T-helper 22 cell (primary cell): ENCODE results near the gene RAB40B.
"Not testable (repeated sequence)": the region's sequence is repeated elsewhere in the genome, so short reads cannot be mapped to it uniquely, and the experiment has no call there.

Experiments used
- DNase-seq: peaks from one replicate; pipeline ENCODE4 v3.0.0-alpha.2; 2020; ENCODE audit warnings: low read depth

RAB40B gene

DNA sequence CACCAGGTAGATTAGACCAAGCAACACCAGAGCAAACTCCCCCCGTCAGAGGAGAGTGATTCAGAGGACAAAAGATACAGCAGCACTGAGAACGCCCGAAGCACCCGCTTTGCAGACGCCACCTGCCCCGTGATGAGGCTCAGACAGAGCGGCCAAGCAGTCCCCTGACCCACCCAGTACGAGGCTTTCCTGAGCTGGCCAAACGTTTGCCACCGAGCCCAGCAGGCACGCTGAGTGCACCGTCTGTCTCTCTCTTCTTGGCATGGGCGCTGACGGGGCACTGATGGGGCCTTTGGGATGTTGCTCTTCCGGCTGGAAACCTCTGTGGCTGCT is 30.9 kb downstream of the RAB40B start:
- DNase-seq: no peak

DNA sequence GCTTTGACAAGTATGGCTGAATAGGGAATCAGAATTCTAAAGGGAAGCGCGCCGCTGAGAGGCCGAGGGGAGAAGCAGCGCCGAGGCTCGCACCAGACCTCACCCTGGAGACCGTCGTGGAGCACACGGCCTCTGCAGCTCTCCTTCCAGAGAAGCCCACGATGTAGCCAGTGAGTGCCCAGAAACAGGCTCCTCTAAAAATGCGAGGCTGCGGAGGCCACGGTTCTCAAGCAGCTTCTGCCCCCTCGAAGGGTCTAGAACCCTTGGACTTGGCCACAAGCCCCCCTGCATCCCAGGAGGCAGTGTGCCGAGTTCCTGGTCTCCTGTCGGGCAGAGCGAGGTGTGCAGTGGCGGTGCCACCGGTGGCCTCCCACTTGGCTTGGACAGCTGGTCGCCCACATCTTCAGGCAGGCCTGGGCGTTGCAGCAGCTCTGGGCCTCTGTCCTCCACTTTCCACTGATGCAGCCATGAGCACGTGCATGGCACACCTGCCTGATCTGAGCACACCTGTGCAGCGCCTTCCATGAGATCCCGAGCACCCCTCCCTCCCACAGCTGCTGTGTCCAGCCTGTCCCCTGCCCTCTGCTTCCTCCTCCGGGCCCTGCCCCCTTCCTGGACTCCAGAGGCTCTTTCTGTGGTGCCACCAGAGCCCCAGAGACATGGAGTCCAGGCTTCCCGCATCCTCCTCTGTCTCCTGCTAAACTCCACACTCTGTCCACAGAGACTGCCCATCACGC is 31.4 kb downstream of the RAB40B start:
- DNase-seq: no peak

DNA sequence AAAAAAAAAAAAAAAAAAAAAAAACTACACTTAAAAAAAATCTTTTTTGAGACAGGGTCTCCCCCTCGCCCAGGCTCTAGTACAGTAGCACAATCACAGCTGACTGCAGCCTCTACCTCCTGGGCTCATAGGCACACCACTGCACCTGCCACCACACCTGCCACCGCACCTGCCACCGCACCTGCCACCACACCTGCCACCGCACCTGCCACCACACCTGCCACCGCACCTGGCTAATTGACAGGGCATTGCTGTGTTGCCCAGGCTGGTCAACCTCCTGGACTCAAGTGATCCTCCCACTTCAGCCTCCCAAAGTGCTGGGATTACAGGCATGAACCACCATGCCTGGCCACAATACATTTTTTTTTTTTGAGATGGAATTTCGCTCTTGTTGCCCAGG is 32.6 kb downstream of the RAB40B start:
- no peak for DNase-seq

DNA sequence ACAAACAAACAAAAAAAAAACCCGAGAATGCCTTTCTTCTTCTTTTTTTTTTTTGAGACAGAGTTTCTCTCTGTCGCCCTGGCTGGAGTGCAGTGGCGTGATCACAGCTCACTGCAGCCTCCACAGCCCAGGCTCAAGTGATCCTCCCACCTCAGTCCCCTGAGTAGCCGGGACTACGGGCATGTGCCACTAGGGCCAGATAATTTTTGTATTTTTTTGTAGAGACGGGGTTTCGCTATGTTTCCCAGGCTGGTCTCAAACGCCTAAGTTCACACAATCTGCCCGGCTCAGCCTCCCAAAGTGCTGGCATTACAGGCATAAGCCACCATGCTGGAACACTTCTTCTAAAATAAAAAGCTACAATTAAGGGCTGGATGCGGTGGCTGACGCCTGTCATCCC is 33.3 kb downstream of the RAB40B start:
- no peak for DNase-seq

DNA sequence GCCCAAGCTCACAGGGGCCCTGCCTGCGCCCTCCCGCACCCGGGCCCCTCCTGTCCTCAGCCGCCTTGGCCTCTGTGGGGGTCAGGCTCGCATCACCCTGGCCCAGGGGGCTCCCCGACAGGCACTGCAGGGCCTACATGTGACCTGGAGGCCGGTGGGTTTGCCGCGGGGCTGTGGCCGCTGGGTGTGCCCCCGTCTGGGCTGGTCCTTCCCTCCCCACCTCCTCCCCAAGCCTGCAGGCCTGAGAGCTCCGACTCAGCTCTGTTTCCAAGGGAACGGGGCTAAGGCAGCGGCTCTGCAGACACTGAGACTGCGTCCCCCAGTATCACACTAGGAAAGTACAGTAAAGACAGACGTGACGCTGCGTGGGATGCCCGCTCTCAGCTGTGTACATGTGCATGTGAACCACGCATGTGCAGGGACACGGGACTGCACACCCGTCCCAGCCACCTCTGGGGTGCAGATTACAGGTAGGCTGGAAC is 33.8 kb downstream of the RAB40B start:
- DNase-seq: no peak

DNA sequence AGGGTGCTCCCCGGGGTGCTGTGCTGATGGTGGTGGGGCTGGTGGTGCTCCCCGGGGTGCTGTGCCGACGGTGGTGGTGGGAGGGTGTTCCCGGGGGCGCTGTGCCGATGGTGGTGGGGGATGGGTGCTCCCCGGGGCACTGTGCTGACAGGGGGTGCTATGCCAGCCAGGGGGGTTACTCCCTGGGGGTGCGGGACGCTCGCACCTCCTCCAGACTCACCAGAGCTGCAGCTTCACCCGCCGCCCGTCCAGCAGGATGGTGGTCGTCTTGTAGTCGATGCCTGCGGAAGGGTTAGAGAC is 34.3 kb downstream of the RAB40B start:
- no peak for DNase-seq

DNA sequence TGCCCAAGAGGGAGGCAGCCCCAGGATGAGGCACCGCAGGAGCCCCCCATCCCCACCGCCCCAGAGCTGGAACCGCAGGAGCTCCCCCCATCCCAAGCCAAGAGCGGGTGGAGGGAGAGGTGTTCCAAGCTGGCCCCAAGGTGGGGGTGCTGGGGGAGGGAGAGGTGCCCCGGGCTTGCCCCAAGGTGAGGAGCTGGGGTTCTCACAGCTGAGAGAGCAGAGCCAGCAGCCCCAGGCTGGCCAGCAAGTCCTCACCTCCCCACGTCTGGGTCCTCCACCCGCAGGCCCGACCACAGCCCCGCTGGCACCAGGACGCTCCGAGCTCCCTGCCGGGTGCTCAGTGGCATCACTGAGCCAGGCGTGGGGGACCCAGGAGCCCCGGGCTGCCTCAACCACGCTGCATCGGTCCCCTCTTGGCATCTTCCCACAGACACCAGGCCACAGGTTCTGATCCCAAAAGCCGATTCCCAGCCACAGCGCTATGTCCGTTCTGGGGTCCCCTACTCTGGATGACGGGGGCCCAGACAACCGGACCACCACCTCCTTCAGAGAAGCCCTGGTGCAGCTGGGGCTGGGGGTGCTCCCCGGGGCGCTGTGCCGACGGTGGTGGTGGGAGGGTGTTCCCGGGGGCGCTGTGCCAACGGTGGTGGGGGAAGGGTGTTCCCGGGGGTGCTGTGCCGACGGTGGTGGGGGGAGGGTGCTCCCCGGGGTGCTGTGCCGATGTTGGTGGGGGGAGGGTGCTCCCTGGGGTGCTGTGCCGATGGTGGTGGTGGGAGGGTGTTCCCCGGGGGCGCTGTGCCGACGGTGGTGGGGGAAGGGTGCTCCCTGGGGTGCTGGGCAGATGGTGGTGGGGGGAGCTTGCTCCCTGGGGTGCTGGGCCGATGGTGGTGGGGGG is 34.9 kb downstream of the RAB40B start:
- DNase-seq: no peak

DNA sequence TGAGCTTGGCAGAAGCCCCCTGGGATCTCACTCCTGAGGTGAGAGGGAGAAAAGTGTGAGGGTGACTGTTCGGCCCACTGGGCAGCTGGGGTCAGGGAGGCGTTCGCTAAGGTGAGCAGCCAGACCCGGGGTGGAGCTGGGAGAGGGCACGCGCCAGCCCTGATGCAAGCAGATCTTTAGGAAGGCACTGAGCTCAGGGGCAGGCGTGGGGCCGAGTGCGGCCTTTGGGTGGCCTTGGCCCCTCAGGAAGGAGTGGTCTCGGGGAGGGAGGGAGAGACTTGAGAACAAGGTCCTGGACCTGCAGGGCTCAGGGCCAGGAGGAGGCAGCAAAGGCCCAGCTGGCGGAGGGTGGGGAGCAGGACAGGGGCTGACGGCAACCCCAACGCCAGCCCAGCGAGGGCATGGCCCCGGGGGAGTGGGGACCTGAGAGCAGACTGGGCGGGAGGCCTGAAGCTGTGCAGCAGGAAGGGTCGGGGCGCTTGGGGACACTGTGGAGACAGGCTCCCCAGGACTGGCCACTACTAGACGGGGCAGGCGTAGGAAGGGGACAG is 35.7 kb downstream of the RAB40B start:
- DNase-seq: no peak

DNA sequence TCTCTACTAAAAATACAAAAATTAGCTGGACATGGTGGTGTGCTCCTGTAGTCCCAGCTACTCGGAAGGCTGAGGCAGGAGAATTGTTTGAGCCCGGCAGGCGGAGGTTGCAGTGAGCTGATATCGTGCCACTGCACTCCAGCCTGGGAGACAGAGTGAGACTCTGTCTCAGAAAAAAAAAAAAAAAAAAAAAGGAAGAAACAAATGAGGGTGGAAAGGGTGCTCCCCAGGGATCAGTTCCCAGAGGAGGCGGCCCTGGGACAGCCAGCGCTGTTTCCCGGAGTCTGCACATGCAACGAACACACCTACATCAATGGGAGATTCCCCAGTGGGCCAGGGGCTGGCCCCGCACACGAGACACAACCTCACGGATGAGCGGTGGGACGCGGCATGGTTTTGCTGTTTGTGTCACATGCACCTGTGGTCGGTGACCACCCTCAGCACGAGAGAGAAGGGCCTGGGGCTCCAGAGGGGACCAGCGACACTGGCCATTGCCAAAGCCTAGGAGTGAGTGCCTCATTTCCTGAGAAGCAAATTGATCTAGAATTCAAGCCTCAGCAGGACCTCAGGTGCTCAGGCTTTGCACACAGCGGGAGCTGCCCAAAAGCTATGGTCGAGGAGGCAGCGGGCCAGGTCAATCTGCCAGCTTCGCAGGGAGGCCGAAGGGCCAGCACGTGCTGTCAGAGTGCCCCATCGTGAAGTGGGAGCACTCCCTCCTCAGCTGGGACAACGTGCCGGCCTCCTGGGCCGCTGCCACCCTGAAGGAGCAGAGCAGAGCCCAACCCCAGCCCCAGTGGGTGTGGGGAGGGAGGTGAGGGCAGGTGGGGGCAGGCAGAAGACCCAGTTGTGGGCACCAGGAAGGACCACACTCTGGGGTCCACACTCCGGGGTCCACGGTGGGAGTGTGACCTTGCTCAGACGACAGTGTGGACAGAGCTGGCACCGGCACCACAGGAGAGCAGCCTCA is 36.5 kb downstream of the RAB40B start:
- no peak for DNase-seq

DNA sequence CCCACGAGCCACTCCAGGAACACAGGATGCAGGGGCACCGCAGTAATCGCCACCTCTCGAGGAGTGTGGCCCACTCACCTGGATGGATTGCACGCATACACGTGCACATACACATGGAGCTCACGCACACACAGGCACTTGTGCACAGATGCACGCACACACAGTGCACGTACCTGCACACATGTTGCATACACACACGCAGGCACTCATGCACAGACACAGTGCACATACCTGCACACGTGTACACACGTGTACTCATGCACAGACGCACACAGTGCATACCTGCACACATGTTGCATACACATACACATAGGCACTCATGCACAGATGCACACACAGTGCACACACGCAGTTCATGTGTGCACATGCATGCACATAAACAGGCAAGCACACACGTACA is 38.6 kb downstream of the RAB40B start:
- no peak for DNase-seq

DNA sequence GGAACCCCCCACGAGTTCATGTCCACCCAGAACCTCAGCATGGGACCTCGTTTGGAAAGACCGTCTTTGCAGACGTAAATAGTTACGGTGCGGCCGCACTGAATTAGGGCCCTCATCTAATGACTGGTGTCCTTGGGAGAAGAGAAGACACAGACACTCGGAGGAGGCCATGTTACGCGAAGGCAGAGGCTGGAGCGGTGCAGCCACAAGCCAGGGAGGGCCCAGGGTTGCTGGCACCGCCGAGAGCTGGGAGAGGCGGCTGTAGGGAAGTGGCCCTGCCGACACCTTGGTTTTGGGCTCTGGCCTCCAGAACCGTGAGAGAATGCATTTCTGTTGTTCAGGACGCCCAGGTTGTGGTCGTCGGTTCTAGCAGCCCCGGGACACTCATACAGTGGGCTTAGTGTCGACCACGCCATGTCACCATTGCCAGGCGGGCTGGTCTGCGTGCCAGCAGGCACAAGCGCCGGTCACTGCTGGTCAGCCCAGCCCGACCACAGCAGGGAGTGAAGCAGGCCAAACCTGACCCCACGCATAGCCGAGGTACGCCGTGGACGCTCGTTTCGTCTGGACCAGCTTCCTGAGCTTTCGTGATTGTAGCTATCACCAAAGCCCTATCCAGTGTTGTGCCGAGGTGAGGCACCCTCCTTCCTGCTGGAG is 39.6 kb downstream of the RAB40B start:
- DNase-seq: no peak

DNA sequence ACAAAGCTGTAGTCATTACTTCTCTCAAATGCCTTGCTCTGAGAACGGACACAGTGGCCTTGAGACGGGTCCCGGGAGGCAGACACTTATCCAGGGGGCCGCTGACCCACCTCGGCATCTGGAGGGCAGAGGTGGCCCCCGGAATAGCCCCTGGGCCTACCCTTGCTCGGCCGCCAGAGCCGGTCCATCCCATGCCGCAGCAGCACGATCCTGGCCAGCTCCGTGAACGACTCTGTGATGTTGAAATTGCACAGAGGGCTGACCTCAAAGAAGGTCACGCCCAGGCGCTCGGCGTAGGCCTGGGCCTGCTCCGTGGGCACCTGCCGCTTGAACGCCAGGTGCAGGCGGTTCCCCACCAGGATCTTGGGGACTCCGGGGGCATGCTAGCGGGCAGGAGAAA is 40.2 kb downstream of the RAB40B start:
- no peak for DNase-seq

DNA sequence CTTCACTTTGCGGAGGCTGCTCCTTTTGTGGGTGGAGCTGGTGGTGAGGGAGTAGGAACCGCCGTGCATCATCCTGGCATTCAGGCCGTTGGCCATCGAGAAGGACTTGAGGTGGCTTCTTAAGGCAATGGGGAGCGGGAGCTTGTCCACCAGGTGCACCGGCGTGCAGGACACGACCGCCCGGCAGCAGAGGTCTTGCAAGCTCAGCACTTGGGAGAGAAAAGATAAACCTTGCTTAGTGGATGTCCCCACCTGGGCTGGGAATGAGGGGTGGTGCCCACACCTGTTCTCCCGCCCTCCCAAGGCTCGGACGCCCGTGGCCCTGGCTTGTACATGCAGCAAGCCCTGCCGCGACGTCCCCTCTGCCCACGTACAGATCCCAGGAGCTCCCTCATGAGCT is 40.6 kb downstream of the RAB40B start:
- no peak for DNase-seq

DNA sequence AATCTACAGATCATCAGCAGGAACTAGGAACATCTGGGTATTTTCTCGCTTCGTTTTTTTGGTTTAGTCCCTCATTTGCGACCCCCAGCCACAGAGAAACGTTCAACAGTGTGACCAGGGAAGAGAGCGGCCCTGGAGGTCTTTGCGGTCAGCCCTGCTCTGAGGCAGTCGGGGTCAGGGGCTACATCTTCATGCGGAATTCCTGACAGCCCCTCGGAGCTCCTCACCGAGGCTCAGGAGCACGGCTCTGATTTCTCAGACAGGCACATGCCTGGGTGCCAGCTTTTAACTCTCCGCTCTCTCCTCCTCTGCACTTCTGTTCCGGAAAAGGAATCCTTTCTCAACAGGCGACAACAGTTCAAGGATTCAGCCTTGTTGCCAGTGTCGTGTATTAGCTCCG is 42.2 kb downstream of the RAB40B start:
- DNase-seq: no peak

DNA sequence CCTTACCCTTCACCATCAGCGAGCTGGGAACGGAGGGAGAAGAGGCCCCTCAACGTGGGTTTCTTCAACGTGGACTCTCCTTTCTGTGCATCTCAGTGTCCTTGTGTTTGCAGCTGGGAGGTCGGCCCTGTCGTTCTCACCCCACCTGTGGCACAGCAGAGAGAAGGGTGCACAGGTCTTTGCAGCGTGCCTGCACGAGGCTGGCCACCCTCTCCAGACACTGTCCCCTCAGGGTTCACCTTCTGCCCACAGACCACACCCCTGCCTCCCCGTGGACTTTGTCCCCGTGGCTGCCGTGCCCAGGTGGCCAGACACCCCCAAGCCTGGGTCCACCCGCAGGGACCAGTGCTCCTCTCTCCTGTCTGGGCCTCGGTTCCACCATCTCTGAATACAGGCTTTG is 43.0 kb downstream of the RAB40B start:
- no peak for DNase-seq

DNA sequence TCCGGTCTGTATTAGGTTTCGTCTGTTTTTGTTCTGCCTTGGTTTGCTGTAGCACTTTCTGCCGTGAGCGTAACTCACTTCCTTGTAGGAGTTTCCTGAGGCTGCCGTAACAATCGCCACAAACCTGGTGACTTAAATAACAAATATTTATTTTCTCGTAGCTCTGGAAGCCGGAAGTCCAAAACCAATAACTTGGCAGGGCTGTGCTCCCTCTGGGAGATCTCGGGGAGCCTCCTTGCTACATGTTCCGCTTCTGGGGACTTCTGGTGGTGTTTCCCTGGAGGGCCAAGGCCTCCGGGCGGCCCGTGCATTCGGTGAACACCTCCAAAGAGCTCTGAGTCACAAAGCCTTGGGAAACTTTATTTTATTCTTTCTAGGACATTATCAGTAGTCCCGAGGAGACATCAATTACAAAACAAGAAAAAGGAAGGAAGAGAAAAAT is 43.4 kb downstream of the RAB40B start:
- DNase-seq: no peak

DNA sequence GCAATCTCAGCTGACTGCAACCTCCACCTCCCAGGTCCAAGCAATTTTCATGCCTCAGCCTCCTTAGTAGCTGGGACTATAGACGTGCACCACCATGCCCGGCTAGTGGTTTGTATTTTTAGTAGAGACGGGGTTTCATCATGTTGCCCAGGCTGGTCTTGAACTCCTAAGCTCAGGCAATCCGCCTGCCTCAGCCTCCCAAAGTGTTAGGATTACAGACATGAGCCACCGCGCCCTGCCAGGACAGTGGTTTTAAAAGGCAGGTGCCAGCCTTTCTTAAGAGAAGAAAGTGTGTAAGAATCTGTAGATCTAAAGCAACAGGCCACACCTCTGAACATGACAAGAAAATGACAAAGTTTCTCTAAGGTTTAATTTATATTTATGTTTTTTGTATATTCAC is 43.9 kb downstream of the RAB40B start:
- DNase-seq: not testable (repeated sequence)

DNA sequence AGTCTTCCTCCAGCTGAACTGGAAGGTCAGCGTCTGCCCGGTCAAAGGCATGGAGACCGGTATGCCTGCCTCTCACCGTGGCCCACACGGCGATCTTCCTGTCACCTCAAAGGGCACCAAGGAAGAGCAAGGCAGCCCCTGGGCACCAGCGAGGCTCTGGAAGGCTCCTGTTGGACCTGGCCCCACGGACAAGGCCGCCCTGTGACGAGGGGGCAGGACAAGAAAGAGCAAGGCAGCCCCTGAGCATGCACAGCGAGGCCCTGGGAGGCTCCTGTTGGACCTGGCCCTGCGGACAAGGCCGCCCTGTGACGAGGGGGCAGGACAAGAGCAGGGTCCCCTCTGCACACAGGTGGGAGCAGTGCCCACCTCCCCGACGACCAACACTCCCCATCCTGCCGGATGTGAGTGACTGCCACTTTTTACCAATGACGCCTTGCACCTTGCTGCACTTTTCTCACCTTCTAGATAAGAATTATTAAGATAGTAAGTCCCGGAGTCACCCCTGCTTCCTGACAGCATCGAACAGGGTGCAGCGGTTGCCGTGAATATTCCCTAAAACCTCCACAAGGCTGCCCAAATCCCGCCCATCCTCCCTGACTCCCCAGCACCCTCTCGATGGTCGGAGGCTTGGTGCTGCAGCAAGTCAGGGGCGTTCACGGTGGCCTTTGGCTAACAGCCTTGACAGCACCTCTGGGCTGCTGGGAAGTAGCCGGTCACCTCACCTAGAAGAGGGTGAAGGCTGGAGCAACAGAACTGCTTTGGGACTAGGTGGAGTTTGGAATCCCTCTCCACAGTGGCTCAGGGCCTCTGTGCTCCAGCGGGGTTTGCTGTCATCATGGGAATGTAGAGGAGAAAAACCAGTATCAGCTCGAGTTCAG is 44.6 kb downstream of the RAB40B start:
- DNase-seq: no peak

DNA sequence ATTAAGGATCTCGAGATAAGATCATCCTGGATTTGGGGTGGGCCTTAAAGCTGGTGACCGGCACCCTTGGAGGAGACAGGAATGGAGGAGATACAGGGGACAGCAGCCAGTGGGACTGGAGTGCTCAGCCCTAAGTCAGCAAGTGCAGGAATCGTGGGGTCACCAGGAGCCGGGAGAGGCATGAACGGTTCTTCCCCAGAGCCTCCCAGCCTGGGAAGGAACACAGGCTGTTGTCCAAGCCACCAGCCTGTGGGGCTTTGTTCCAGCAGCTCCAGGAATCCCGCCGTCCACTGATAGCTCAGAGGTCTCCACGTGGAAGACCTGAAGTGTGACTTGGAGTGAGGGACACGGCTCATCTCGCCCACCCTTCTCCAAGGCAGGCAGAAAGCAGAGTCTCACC is 47.8 kb downstream of the RAB40B start:
- no peak for DNase-seq

DNA sequence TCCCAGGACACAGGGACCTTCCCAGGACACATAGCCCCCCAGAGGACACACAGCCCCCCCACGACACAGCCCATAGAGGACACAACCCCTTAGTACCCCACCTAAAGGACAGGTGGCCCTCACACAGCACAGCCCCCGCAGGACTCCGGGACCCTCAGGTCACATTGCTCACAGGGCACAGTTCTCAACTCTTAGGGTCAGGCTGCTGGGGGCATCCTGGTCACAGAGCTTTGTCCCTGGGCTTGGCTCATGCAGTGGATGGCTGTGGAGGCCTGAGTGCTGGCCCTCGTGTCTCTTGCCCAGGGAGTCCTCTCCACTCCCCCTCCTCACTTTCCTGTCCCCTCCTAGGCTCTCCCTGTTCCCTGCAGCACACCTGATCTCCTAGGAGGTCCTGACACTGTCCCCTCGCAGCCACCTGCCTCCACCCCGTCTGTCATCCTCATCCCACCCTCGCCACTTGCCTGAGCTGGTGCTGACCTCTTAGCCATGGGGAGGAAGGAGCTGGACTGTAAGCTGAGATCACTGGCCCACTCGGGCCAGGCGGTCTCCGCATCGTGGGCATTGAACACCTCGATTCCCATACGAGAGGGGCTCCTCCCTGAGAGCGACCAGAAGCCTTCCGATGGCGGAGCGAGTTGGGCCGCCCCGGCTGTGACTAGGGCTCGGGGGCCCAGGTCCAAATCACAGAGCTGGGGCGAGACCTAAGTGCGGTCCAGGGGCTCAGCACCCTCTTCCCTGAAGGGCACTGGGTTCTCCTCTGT is 48.8 kb downstream of the RAB40B start:
- no peak for DNase-seq
